NCI-H2171 treated with DMSO at 0.1 percent for 48 hours (cell line): ENCODE results near the gene EIF4E1B.

Experiments used
- DNase-seq: peaks from one replicate; lab custom pipeline; 2025; lab: John Stamatoyannopoulos, UW

Gene EIF4E1B

DNA sequence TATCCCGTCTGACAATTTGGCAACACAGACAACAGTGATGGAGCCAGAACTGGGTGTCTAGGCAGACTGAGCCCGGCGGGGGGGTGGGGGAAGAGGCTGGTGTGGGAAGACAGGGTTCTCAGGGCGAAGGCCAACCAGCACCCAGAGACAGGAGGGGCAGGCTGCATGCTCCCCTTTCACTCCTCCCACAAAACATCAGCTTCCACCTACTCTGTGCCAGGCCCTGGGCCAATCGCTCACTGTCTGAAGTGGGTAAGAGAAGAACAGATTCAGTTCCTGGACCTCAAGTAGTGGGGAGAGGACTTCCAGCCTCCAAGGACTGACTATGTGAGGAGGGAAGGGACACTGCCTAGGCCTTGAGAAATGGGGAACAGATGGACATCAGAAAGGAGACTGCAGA, 2.9 kb upstream of the EIF4E1B start:
- no peak for DNase-seq

DNA sequence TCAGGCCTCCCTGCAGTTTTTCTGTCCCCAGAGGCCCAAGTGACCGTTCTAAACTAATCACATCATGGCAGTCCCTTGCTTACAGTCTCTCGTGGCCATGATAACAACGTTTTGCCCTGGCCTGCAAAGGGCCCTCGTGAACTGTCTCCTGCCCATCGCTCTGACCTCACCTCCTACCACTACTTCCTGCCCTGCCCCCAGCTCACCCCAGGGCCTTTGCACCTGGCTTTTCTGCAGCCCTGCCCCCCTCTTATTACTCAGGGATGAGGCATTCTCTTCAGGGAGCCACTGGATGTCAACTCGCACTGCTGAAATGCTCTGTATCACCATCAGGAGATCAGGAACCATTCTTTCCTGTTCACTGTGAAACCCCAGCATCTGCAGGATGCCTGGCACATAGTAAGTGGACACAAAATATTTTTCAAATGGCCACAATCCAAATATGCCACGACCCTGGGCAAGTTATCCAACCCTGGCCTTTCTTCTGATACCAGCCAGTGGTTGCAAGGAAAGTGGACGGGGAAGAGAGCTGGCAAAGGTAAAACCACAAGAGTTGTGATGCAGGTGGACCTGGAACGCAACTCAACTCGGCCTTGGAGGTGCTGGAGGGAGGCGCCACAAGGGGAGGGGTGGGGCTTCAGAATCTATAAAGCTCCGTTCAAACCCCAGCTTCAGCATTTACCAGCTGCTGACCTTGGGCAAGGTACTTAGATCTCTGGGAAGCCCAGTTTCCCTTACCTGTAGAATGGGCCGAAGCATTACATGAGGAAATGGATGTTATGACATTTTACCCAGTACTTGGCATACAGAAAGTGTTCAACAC, 1.9 kb upstream of the EIF4E1B start:
- DNase-seq, result no peak

DNA sequence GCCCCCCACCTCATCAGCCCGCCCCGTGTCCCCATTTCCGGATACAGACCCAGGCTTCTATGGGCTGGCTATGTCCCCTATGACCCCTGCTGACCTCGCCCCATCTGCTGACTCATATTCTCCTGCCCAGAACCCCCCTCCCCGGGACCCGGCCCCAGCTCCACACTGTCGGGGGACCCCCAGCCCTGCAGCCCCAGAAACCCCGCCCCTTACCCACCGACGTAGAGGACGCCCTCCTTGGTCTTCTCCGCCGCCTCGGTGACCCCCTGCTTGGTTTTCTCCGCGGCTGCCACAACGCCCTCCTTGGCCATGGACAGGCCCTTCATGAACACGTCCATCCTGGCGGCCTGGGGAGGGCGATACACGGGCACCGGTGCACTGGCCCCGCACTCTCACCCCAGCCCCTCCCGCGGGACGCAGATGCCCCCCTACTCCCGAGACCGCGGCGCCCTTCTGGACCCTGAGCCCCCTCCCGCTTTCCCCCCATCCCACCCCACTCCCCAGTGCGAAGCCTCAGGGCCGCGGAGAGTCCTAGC, 1.1 kb upstream of the EIF4E1B start:
- DNase-seq, result no peak

DNA sequence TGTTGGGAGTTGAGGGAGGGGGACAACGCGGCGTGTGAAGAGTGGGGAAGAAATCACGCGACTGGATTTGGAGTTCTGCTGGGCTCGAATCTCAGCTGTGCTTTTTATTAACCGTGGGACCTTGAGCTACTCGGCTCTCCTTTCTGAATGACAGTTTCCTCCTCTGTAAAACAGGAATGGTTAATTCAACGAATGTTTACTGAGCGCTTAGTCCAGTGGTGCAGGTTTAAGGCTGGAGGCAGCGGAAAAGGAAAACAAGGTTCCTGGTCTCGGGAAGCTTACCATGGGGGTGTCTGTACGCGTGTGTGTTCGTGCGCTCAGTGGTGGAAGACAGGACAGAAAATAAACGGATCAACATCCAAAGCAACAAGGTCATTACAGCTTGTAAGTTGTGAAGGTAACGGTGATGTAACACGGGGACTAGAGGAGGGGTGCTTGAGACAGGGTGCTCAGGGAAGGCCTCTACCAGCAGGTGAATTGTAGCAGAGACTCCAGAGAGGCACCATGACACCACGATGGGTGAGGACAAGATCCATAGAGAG, 277 bp downstream of the EIF4E1B start:
- no peak for DNase-seq

DNA sequence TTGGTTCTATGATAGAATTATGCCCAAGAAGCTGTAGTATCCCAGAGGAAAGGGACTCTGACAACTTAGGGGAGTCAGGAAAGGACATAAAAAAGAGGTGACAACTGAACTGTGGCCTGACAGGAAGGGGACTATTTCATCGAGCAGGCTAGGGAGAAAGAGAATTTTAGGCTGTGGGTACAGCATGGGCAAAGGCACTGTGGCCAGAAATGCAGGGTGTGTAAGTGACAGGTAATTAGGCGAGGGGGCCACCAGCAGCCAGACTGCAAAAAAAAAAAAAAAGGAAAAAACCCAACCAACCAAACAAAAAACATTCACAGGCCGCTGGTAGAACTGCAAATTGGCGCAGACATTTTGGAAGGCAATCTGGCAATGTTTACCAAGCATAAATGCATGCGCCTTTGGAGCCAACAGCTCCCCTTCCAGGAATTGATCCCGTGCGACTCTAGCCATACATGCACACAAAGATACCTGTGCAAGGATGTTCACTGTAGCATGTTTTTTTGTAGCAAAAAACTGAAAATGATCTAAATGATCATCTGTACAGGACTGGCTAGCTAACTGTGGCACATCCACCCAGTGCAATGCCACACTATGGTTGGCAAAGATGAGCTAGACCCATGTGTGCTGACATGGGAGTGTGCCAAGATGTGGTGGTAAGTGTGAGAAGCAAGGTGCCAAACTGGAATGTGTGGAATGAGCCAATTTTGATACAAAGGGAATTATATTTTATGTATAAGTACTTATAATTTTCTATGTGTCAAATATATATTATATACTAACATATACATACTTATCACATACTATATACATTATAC, 1.1 kb downstream of the EIF4E1B start:
- peak; percentile 75 for DNase-seq

DNA sequence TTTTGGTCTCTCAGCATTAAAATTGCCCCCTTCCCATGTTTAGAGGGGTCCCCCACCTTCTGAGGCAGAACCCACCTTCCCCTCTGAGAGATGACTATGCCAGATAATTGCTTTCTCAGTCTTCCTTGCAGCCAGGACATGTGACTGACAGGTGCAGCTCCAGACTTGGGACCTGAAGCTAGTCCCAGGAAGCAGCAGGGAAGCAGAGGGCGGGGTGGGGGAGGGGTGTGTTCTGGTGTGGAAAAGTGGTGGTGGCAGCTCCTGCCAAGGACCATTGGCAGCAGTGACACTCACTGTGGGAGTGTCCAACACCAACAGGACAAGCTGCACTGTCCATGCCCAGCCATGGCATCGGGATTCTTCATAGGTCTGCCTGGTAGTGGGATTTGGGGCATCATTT, 2.3 kb downstream of the EIF4E1B start:
- DNase-seq, result peak; percentile 39

DNA sequence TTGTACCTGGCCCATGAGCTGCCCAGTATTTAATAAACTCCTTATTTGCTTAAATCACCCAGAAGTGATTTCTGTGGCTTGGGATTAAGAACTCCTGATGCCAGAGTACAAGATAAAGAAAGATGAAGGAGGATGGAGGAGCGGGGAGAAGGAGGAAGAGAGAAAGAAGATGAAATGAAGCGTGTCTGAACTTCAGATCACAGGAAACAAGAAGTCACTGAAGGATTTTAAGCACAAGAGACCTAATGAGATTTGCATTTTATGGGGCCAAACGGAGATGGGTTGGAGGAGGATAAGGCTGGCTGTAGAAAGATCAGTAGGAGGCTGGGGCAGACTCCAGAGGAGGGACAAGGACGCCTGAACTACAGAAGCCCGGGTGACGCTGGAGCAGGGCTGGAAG, 3.1 kb downstream of the EIF4E1B start:
- DNase-seq, result no peak

DNA sequence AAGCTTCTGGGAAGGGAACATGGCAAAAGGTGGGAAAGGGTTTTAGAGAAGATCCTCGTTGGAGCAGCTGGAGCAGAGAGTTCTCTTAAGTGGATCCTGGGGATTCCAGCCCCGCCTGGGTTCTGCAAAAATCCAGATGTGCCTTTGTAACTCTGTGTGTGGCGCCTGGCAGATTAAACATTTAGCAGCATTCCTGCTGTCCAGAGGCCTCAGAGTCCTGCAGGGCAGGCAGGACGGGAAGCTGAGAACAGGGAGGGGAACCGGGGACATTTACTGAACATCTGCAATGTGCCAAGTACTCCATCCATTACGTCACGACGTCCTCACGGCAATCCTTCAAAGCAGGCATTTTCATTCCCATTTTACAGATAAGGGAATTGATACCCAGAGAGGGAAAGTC, 6.0 kb downstream of the EIF4E1B start:
- DNase-seq, result no peak

DNA sequence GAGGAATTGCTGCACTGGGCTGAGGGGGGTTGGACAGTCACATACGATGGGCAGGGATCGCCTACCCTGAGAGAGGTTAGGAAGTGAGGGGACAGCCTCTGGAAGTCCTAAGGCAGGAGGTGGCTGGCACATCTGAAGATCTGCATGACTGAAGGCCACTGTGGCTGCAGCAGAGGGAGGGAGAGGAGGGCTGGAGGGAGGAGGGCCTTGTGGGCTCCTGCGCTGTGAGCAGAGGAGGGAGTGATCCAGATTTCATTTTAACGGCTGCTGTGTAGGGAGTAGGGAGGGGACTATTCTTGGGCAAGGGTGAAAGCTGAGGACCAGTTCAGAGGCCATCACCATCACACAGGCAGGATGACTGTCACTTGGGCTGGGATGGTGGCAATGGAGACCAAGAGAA, 7.1 kb downstream of the EIF4E1B start:
- DNase-seq, result no peak

DNA sequence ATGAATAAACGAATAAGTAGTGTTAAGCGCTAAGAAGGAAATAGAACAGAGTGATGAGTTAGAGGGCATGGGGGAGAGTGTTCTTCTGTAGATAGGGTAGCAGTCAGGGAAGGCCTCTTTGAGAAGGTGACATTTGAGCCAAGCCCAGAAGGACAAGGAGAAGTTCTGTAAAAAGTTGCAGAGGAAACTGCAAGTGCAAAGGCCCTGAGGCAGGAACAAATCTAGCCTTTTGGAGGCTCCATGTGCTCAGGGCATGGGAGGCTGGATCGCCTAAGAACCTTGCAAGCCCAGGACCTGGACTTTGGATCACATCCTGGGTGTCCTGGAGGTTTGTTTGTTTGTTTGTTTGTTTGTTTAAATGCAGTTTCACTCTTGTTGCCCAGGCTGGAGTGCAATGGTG, 8.0 kb downstream of the EIF4E1B start:
- no peak for DNase-seq

DNA sequence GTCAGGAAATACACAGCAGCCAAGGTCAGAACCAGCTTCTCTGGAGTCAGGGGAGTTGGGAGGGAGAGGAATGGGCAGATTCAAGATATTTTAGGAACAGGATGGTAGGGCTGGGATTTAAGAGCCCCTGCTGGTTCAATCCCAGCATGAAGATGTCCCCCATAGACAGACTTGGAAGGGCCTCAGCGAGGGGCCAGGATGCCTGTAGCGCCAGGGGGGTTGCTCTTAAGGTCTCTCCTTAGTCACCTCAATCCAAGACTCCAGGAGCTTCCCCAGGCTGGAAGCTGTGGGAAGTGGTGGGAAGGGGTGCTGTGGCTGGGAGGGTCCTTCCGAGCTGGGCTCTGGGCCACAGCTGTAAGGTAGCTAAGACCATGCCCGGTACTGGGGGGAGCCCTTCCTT, 8.7 kb downstream of the EIF4E1B start:
- no peak for DNase-seq

DNA sequence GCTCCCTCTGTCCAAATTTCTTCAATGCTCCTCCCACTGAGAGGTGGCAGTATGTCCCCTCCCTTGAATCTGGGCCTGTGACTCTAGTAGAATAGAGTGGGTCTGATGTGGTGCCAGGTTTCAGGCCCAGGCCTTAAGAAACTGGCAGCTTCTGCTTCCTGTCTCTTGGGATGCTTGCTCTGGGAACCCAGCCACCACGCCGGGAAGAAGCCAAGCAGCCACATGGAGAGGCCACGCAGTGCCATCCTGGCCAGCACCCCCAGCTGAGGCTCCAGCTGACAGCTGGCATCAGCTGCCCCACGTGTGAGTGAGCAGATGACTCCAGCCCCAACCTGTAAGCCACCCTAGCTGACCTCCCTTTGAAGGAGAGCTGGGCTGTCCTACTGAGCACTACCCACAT, 9.5 kb downstream of the EIF4E1B start:
- DNase-seq, result peak; percentile 79

DNA sequence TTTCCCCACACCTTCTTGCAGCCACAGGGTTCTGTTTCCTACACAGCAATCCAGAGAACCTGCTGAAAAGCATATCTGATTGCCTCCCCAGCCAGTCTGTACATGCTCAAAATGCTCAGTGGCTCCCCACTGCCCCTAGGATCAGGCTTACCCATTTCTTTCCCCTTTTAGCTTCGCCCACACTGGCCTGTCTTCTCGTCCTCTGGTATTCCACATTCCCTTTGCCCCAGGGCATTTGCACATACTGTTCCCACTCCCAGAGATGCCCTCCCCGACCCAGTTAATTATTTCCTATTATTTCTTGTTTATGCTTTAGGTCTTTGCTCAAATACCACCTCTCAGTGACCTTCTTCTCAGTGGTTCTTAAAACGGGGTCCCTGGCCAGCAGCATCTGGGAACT, 10.1 kb downstream of the EIF4E1B start:
- no peak for DNase-seq

DNA sequence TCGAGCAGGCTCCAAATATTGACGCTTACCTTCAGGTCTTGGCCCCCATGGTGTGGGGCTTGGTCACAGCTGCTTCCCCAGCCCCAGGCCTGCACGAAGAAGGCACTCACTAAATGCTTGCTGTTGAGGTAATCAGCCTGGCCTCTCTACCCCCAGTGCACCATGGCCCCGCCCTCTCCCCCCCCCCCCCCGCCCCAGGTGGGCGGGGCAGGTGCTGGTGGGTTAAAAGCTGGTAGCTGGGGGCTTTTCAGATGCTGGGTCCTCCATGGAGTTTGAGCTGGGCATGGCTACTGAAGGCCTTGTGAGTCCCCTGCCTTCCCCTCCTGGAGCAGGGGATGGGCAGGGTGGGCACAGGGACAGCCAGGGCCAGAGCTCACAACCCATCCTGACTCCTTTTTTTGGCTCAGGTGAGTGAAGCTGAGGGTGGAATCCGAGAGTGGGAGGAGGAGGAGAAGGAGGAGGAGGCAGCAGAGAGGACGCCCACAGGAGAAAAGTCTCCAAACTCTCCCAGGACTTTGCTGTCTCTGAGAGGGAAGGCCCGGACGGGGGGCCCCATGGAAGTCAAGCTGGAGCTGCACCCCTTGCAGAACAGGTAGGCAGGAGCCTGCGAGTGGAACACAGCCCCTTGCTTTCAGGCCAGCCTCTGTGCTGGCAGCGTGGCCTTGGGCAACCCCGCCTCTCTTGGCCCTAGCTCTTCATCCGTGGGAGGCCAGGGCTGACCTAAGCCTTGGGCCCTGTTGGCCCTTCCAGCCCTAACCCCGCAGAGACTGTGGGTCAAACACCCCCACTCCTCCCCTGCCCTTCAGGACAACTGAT, 12.4 kb downstream of the EIF4E1B start:
- no peak for DNase-seq

DNA sequence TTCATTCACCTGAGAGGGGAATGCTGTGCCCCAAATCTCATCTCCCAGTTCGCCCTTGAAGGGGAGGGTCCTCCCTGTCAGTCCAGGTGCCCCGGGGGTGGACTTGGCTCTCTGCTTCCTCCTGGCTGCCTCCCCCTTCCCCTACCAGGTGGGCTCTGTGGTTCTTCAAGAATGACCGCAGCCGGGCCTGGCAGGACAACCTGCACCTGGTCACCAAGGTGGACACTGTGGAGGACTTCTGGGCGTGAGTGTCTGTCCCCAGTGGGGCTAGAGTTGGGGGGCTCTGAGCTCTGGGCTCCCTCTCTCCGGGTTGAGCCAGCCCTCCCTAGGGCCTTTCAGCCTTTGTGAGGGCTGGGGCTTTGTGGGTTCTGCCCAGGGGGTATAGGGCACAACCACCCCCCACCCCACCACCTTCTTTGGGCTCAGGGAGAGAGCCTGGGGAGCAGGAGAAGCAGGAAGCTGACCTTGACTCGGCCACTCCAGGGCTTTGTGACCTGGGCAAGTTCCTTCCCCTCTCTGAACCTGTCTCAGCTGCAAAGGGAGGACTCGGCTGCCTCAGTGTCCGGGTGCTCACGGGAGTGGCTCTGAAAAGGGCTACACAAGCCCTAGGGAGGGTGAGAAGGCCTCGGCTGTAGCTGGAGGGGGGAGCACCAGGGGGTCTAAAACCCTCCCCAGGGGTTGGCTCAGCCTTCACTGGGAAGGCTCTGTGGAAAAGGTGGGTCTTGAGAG, 13.2 kb downstream of the EIF4E1B start:
- DNase-seq, result no peak

DNA sequence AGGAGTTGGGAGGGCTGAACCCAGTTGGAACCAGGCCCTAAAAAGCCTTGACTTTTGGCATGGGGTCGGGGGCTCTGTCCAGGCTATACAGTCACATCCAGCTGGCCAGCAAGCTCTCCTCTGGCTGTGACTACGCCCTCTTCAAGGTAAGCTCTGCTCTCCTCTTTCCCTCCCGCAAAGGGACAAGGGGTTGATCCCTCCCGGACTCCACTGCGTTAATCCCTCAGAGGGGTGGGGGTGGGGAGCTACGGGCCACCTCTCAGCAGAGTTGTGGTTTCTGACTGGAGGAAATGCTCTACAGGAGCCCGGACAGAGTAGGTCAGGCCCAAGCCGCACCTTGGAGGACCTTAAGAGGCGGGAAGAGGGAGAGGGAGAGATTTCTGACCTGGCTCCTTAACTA, 13.8 kb downstream of the EIF4E1B start:
- no peak for DNase-seq

DNA sequence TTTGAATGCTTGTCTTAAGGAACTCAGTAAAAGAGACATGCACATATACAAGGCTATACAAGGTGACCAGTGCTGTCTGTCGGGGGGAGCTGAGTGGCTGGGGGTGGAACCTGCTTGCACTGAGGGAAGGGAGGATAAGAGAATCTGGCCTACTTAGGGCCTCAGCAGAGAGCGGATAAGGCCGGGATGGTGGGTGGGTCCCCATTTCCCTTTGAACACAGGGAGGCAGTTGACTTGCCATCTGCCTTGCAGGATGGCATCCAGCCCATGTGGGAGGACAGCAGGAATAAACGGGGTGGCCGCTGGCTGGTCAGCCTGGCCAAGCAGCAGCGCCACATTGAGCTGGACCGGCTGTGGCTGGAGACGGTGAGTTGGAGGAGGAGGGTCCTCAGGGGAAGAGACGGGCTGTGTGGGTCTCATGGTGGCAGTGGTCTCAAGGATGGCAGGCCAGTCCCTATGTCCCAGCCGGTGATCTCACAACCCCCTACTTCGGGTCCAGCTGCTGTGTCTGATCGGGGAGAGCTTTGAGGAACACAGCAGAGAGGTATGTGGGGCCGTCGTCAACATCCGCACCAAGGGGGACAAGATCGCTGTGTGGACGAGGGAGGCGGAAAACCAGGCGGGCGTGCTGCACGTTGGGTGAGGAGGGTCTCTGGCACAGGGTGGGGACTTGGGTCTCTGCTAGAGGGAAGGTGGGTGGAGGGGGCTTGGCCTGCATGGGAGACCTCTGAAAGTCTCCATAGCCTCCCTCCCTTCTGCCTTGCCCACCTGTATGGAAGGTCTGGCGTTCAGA, 14.6 kb downstream of the EIF4E1B start:
- DNase-seq, result no peak

DNA sequence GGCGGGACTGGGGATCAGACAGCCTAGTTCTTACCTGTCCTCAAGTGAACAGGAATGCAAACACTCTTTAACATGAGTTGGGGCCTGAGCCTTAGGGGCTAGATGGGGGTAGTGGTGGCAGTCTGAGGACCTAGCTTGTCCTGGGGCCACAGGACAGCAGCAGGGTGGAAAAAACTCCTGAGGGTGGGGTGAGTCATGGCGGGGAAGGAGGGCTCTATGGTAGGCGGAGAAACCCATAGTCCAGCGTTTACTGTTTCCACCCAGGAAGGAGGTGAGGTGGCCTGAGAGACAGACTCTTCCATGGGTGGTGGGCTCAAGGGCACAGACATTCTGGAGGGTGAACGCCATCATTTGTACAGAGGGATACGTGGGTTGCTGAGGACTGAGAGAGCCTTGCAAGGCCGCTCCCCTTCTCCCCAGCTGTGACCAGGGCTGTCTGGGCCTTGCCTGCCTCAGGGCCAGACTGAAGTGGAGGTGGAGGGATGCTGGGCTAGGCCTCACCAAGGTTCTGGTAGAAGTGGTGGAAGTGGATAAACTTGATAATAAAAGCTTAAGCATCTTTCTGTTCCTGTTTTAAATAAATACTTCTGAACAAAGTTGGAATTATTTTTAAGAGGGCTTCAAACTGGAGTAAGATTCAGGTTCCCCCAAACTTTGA, 15.7 kb downstream of the EIF4E1B start:
- no peak for DNase-seq

DNA sequence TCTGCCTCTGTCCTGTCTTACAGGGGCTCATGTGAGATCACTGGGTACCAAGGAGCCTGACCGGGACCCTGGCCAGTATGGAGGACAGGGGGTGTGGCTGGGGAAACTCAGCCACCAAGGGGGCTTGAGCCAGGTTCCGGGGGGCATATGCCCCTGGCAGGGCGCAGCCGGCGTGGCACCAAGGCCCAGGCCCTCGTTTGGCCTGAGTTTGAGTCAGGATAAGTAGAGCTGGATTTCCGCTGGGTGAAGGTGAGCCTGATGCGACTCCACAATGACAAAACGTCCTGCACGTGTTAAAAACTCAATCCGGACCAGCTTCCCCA, 16.2 kb downstream of the EIF4E1B start:
- no peak for DNase-seq
